ENCODE measurements around the gene COL18A1.

Gene COL18A1

DNA sequence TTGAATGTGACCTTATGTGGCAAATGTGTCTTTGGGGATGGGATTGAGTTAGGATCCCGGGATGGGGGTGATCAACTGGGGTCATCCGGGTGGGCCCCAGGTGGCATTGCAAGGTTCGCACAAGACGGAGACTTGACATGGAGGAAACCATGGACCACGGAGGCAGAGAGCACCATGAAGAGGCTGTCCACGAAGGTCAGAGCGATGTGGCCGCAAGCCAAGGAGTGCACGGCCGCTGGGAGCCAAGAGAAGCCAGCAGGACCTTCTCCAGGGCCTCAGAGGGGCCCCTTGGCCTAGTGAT lies 22.3 kb upstream of the COL18A1 start:
- in situ Hi-C loops (cut with MboI; ENCODE audit: low sequenced_read_pairs, unreplicated experiment): no loop called here
- no peak for TF ChIP-seq CTCF (IDR thresholded peaks at IDR 0.05; ENCODE audit: borderline replicate concordance, control extremely low read depth, extremely low read depth, insufficient read depth, missing control alignments)
- DNase-seq (ENCODE audit: low spot score): no peak

DNA sequence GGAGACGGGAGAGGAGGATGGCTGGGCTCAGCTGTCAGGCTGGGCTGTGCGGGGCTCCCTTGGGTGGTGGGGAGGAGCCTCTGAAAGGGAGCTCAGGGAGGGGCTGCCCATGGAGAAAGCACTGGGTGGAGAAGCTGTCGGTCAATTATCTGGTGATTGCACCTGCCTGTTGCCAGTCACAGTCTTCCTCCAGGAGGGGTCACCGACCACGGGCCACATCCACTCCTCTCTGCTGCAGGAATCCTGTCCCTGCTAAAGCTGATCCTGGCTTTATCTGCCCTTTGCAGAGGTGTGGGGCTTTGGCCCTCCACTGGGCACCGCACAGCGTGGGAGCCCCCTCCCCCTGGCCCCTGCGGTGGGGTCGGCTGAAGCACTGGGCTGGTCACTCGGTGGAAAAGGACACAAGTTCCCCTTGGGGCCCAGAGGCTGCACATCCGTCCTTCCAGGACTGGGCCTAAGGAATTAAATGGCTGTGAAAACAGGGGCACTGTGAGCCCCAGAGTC lies 21.8 kb upstream of the COL18A1 start:
- TF ChIP-seq CTCF (IDR thresholded peaks at IDR 0.05; ENCODE audit: borderline replicate concordance, control extremely low read depth, extremely low read depth, insufficient read depth, missing control alignments): no peak
- DNase-seq (ENCODE audit: low spot score): no peak
- in situ Hi-C loops (cut with MboI; ENCODE audit: low sequenced_read_pairs, unreplicated experiment): no loop called here

DNA sequence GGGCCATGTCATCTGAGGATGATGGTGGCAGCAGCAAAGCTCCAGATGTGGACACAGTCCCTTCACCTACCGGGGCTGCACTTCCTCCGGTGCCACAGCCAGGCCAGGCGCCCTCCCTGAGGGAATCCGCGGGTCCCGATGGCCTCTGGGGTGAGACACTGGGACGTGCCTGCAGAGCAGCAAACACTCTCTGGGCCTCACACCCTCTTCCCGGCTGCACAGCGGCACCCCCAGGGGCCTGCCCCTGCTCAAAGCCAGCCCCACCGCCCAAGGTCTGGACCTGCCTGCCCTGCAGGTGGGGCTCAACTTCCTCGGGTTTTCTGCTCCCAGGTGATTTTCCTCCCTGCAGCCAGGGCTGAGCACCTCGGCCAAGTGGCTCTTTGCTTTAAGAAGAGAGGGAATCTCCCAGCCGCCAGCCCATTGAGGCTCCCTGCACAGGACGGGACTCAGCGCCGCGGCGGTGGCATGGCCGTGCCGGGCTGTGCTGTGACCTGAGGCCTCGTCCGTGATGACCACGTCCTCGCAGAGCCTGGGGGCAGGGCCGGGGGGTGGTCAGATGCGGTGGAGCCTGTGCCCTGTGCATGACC lies 21.3 kb upstream of the COL18A1 start:
- TF ChIP-seq CTCF (IDR thresholded peaks at IDR 0.05; ENCODE audit: borderline replicate concordance, control extremely low read depth, extremely low read depth, insufficient read depth, missing control alignments): no peak
- no peak for DNase-seq (ENCODE audit: low spot score)
- in situ Hi-C loops (cut with MboI; ENCODE audit: low sequenced_read_pairs, unreplicated experiment): no loop called here

DNA sequence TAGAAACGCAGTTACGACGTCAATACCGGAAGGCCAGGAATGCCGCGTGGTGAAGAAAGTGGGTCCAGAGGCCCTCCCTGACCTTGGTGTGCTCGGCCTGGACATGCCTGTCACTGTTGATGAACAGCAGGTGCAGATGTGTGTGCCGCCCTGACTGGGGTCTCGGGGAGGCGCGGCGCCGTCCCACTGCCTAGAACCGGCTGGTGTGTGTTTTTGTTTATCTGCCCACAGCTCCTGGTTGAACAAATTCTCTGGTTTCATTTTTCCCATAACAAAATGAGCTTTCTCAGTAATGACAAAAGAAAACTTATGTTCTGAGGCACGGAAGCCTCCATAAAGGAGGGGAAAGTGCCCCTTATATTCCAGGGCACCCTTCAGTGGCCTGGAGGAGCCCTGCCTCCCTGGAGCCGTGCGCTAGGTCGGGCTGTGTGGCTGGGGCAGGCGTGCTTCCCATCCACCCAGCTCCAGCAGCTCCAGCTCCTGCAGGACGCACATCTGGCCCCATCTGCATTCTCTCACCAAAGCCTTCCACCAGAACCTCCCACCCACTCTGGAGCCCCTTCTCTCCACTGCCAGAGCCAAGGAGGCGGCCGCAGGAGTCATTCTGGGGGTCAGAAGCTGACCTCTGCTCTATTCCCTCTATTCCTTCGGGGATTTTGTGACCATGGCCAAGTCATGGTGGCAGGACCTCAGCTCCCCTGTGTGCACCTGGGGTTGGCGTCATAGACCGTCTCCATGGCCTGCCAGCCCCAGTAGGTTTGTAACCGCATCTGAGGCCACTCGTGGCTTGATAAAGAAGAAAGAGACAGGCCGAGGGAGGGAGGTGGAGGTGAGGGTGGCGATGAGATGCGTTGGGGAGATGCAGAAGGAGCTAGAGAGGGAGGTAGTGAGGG lies 20.1 kb upstream of the COL18A1 start:
- in situ Hi-C loops (cut with MboI; ENCODE audit: low sequenced_read_pairs, unreplicated experiment): no loop called here
- no peak for DNase-seq (ENCODE audit: low spot score)
- no peak for TF ChIP-seq CTCF (IDR thresholded peaks at IDR 0.05; ENCODE audit: borderline replicate concordance, control extremely low read depth, extremely low read depth, insufficient read depth, missing control alignments)

DNA sequence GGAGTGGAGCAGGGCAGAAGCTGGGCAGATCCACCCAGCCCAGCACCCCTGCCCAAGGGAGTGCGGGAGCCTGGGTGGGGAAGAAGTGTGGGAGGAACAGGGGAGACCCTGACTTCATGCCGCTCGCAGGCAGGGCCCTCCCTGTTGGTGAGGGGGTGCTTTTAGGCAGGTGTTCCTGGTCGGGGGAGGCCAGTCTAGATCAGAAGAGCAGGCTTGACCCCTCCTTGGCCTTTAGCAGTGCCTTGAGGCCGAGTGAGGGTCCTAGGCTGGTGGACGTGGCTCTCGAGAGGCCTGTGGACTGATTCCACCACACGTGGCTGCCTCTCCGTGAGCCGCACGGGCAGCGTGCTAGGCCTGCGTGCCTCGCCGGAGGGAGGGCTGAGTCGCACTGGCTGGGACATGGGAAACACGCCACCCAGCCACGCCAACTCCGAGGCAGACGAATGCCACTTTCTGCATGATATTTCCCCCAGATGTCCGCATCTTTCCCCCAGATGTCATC lies 19.4 kb upstream of the COL18A1 start:
- TF ChIP-seq CTCF (IDR thresholded peaks at IDR 0.05; ENCODE audit: borderline replicate concordance, control extremely low read depth, extremely low read depth, insufficient read depth, missing control alignments): no peak
- in situ Hi-C loops (cut with MboI; ENCODE audit: low sequenced_read_pairs, unreplicated experiment): no loop called here
- DNase-seq (ENCODE audit: low spot score): no peak

- no peak for TF ChIP-seq CTCF (IDR thresholded peaks at IDR 0.05; ENCODE audit: borderline replicate concordance, control extremely low read depth, extremely low read depth, insufficient read depth, missing control alignments)
- in situ Hi-C loops (cut with MboI; ENCODE audit: low sequenced_read_pairs, unreplicated experiment): no loop called here
- DNase-seq (ENCODE audit: low spot score): no peak
These were observed 18.6 kb upstream of the COL18A1 start for GRCh38 chr21:45386336-45386727.
